ENCODE data around the gene EZR.

Gene EZR

GRCh38 chr6:158819213-158819976, at the start of gene EZR:
EZR (minus strand) TSS chr6:158819368; CDS start chr6:158818093, 1,275 bp downstream.
- peak; percentile 61 for DNase-seq (ENCODE audit: low read depth, low spot score)

DNA sequence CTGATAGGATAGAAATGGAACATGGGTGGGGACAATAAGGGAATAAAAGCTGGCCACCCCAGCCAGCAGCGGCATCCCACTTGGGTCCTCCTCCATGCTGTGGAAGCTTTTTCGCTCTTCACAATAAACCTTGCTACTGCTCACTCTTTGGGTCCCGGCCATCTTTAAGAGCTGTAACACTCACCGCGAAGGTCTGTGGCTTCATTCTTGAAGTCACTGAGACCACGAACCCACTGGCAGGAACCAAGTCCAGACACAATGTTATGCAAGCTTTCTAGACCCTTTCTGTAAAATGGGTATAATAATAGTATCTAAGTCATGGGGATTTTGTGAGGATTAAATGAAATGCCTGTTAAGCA, 48.9 kb upstream of the EZR start:
- DNase-seq (ENCODE audit: low read depth, low spot score) = no peak

GRCh38 chr6:158867381-158868121, 48.4 kb upstream of the EZR start:
- no peak for DNase-seq (ENCODE audit: low read depth, low spot score)

- DNase-seq (ENCODE audit: low read depth, low spot score) = no peak
Observed at GRCh38 chr6:158865769-158866168, 46.6 kb upstream of the EZR start.

GRCh38 chr6:158863646-158864045, 44.5 kb upstream of the EZR start:
- DNase-seq (ENCODE audit: low read depth, low spot score) = no peak

GRCh38 chr6:158861686-158862381, 42.7 kb upstream of the EZR start:
- DNase-seq (ENCODE audit: low read depth, low spot score) = no peak

- no peak for DNase-seq (ENCODE audit: low read depth, low spot score)
Observed at GRCh38 chr6:158860279-158860865, 41.2 kb upstream of the EZR start.

DNA sequence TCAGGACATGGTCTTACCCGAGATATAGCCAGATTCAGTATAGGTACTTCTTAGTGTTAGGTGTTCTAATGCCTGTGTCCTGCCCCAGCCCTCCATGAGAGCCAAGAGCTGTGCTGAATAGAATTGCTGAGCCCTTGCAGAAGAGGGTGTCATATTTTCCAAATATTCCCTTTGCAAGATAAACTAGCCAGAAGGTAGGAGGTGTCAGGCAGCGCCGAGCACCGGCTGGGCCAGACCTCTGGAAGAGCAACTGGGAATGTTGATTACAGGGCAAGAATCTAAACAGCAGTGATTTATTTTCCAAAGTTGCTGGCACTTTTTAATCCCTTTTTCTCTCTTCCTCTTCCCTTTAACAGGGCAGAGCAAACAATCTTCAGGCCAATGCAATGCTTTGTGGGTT, 37.1 kb upstream of the EZR start:
- DNase-seq (ENCODE audit: low read depth, low spot score) = no peak

GRCh38 chr6:158854214-158855101, 35.3 kb upstream of the EZR start:
- no peak for DNase-seq (ENCODE audit: low read depth, low spot score)

GRCh38 chr6:158853880-158854213, 34.7 kb upstream of the EZR start:
- DNase-seq (ENCODE audit: low read depth, low spot score) = no peak

DNA sequence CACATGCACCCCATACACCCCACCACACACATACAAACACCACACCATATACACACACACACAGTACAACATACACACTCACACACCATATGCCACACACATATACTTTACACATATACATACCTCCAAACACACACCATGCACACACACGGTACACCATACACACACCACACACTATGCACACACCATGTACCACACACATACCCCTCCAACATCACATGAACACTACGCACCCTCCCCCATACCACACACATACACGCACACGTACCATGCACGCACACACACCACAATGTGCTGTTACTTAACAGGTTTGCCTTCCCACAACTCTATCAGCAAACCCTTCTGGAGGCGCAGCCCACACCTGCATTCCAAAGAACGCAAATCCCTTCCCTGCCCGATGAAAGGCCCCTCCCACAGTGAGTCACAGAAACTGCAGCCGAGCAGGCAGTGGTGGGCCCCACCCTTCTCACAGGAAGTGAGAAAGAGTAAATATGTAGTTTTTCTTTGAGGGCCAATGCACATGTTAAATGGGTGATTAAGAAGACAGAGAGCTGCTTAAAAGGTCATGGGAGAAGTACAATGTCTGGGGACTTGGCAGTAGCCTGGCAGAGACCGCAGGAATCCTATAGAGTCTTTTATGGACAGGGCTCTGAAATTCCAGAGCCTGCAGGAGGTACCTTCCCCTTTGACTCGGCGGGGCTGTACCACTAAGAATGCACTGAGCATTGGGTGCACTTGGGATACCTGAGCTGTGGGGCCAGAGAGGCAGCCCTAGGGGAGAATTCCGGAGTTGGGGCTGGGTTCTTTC, 34.1 kb upstream of the EZR start:
- DNase-seq (ENCODE audit: low read depth, low spot score) = peak; percentile 68

DNA sequence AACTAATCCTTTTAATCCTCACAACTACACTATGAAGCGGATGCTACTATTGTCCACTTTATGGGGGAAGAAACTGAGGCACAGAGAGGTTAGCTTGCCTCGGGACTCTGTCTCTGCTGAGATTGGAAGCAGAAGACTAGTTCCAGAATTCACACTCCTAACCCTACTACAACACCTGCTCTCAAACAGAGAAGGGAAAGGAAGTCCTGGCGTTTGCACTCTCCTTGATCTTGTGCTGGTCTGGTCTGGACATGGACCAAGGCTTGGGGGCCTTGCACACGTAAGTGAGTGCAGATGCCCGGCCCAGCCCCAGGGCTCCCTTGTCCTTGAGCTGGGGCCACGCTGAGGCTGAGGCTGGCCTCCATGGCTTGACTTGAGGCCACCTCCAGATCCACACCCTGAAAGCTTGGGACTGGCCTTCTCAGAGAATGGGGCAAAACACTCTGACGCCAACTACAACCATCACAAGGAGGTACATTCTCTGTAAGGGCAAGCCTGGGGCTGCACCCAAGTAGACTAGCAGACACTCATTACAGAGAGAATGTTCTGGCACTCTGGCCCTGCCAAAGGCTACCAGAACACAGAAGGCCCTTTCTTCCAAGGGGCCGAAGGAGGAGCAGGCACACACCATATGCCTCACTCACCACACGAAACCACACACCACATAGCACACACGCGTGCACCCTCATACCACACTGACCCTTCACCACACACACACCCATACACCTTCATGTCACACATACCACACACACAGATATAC, 33.3 kb upstream of the EZR start:
- no peak for DNase-seq (ENCODE audit: low read depth, low spot score)

DNA sequence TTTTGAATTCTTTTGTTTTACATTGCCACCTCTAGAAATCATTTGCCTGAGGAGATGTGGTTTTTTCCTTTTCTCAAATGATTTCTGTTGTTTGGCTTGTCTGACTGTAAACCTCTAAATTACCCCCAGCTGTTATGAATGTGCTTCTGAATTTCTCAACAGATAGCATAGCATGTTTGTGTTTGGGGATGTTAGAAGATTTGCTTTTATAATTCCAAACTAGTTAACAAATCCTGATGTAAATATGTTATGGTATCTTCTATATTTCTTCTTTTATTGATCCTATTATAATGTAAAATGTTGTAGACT, 31.6 kb upstream of the EZR start:
- no peak for DNase-seq (ENCODE audit: low read depth, low spot score)

- DNase-seq (ENCODE audit: low read depth, low spot score) = no peak
Observed at GRCh38 chr6:158849899-158850806, 31.0 kb upstream of the EZR start.

GRCh38 chr6:158848490-158848895, 29.3 kb upstream of the EZR start:
- no peak for DNase-seq (ENCODE audit: low read depth, low spot score)

DNA sequence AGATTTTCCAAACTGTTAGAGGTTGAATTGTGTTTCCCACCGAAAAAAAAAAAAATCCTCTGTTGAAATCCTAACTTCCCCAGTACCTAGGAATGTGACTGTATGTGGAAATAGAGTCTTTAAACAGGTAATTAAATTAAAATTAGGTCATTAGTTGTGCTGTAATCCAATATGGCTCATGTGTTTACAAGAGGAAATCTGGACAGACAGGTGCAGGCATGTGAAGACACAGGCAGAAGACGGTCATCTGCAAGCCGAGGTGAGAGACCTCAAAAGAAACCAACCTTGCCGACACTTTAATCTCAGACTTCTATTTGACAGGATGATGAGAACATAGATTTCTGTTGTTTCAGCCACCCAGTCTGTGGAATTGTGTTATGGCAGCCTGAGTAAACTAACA, 28.6 kb upstream of the EZR start:
- no peak for DNase-seq (ENCODE audit: low read depth, low spot score)

GRCh38 chr6:158847012-158847529, 27.9 kb upstream of the EZR start:
- DNase-seq (ENCODE audit: low read depth, low spot score) = no peak

Data from activated naive CD8-positive, alpha-beta T cell treated with anti-CD3 and anti-CD28 coated beads, Interleukin-2, amount 50 U/mL, for 16 hours (primary cell).